Measurements from ENCODE around the gene GREM2. TPM values are rescaled to one million over a fixed set of nuclear protein-coding genes. Genes with fewer than 3 reads are reported as not detected.

Gene GREM2
- total RNA-seq, 1 experiment from 2014 or later, result not detected

GRCh38 chr1:240455228-240455821 lies 156.6 kb downstream of the GREM2 start:
- H3K4me1 ChIP-seq (ENCODE audit: insufficient read depth, low read length), result no peaks in the 10 kb centered on the region
- no peaks in the 10 kb centered on the region for H3K79me2 ChIP-seq (ENCODE audit: insufficient read depth, low read length)
- TF ChIP-seq CTCF (conservative IDR thresholded peaks at IDR 0.05), result peak; percentile 70
- H3K18ac ChIP-seq (ENCODE audit: insufficient read length, low read depth, low read length), result no peak overlapping the region
- no peaks in the 10 kb centered on the region for H3K79me1 ChIP-seq (ENCODE audit: insufficient read depth, low read depth, low read length, poor library complexity, severe bottlenecking)
- no peaks in the 10 kb centered on the region for H4K20me1 ChIP-seq (ENCODE audit: control insufficient read depth, insufficient read depth, insufficient read length)
- Mint-ChIP-seq H3K4me3 (no peak overlapping the region), H3K4me1 (no peaks in the 10 kb centered on the region), H3K27me3 (ENCODE audit: low read depth) (no peaks in the 10 kb centered on the region; the same call in 1 of the 2 replicates), H3K27ac (no peak overlapping the region), H3K9me3 (no peaks in the 10 kb centered on the region), H3K36me3 (ENCODE audit: insufficient read depth in 1 of 3, low read depth in 3 of 3) (no peaks in the 10 kb centered on the region)
- no peak overlapping the region for H3K23ac ChIP-seq (ENCODE audit: insufficient read length, low read depth, low read length)
- no peaks in the 10 kb centered on the region for H3K23me2 ChIP-seq (ENCODE audit: insufficient read length, low read depth, low read length, poor library complexity, severe bottlenecking)
- H3K9ac ChIP-seq (ENCODE audit: extremely low read depth, insufficient read length, low read length), result no peak overlapping the region
- H3K56ac ChIP-seq (ENCODE audit: insufficient read length, low read depth, low read length), result no peak overlapping the region
- no peak overlapping the region for H4K91ac ChIP-seq (ENCODE audit: insufficient read length, low read depth, low read length)
- H3K4me2 ChIP-seq (ENCODE audit: insufficient read depth, insufficient read length, low read length), result no peak overlapping the region
- no peaks in the 10 kb centered on the region for H3K27me3 ChIP-seq (ENCODE audit: insufficient read depth, low read length)
- no peak overlapping the region for H2BK5ac ChIP-seq (ENCODE audit: insufficient read length, low read length)
- WGBS (ENCODE audit: extremely low coverage, insufficient read length, low lambda C conversion rate), result no CpG with 5 or more reads among the region's 7 CpGs
- no peak overlapping the region for H2BK20ac ChIP-seq (ENCODE audit: low read depth, low read length, poor library complexity, severe bottlenecking)
- no peak overlapping the region for H3T11ph ChIP-seq (ENCODE audit: low read length)
- DNase-seq, result no peak
- no peaks in the 10 kb centered on the region for H3K9me3 ChIP-seq (ENCODE audit: control insufficient read depth, low read depth, low read length)
- no peak overlapping the region for H3K4ac ChIP-seq (ENCODE audit: low read depth, low read length)
- no peak overlapping the region for H2AK5ac ChIP-seq (ENCODE audit: insufficient read length, low read length)
- no peak overlapping the region for H2BK120ac ChIP-seq (ENCODE audit: low read depth, low read length, poor library complexity, severe bottlenecking)
- no peak overlapping the region for H3K27ac ChIP-seq (ENCODE audit: insufficient read length, low read depth, low read length)
- no peak overlapping the region for H4K8ac ChIP-seq (replicated peaks; ENCODE audit: insufficient read length, low read depth, low read length)
- no peak overlapping the region for H2AFZ ChIP-seq (ENCODE audit: low read length)
- H4K5ac ChIP-seq (ENCODE audit: insufficient read length, low read depth, low read length), result no peak overlapping the region
- H3K14ac ChIP-seq (ENCODE audit: insufficient read depth, low read length), result no peak overlapping the region
- no peak overlapping the region for H2BK15ac ChIP-seq (ENCODE audit: low read depth, low read length)
- no peak overlapping the region for H2BK12ac ChIP-seq (ENCODE audit: insufficient read length, low read depth, low read length)
